ENCODE measurements around the gene HHAT. TPM values are rescaled to one million over a fixed set of nuclear protein-coding genes. Genes with fewer than 3 reads are reported as not detected.
"Not testable (repeated sequence)": the region's sequence is repeated elsewhere in the genome, so short reads cannot be mapped to it uniquely, and the experiment has no call there.

HHAT gene
- total and polyA plus RNA-seq, 9 of the 15 experiments (the other 6 are each of a cell fraction or from before 2014, with no cell fraction given) = 0.07 to 0.16 (median 0.13) TPM; not detected in 1

DNA sequence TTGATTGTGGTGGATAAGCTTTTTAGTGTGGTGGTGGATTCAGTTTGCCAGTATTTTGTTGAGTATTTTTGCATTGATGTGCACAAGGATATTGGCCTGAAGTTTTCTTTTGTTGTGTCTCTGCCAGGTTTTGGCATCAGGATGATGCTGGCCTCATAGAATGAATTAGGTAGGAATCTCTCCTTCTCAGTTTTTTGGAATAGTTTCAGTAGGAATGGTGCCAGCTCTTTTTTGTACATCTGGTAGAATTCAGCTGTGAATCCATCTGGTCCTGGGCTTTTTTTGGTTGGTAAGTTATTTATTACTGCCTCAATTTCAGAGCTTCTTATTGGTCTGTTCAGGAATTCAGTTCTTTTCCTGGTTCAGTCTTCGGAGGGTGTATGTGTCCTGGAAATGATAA, 98.0 kb downstream of the HHAT start:
- H3K4me2 ChIP-seq (ENCODE audit: insufficient read depth, low read length); H3K36me3 ChIP-seq (ENCODE audit: control insufficient read depth, insufficient read depth, low read length); DNase-seq (ENCODE audit: extremely low read depth in 1 of 4, low spot score in 3 of 4); H3K27me3 ChIP-seq (ENCODE audit: control insufficient read depth in 2 of 2, insufficient read depth in 2 of 2, low read length in 2 of 2); H2AFZ ChIP-seq (ENCODE audit: low read depth, low read length); H4K20me1 ChIP-seq (replicated peaks; ENCODE audit: control insufficient read depth, insufficient read depth, low read length); FAIRE-seq; ATAC-seq; H3K79me2 ChIP-seq (ENCODE audit: control insufficient read depth, insufficient read depth, low read length); intact Hi-C loops (cut with micrococcal nuclease); H3K4me1 ChIP-seq (replicated peaks in 1 of 2; ENCODE audit: control insufficient read depth in 2 of 2, insufficient read depth in 2 of 2, low read length in 2 of 2); CTCF ChIA-PET (ENCODE audit: low intra/inter-chr PET ratio); POLR2A ChIA-PET; H3K27ac ChIP-seq (ENCODE audit: extremely low read depth, low read depth, low read length); H3K9me3 ChIP-seq (replicated peaks; ENCODE audit: control insufficient read depth, insufficient read depth, low read depth, low read length); H3K9me1 ChIP-seq (ENCODE audit: control insufficient read depth, insufficient read depth, low read length); in situ Hi-C loops (cut with MboI); H3K9ac ChIP-seq (ENCODE audit: insufficient read depth in 1 of 2, low read depth in 2 of 2, low read length in 2 of 2); BruUV-seq (replicated peaks); H3K4me3 ChIP-seq: not testable (repeated sequence)
- 0% methylated on average over 1 of the region's 1 CpG for WGBS (ENCODE audit: insufficient coverage, low coverage, missing lambda C conversion rate)

DNA sequence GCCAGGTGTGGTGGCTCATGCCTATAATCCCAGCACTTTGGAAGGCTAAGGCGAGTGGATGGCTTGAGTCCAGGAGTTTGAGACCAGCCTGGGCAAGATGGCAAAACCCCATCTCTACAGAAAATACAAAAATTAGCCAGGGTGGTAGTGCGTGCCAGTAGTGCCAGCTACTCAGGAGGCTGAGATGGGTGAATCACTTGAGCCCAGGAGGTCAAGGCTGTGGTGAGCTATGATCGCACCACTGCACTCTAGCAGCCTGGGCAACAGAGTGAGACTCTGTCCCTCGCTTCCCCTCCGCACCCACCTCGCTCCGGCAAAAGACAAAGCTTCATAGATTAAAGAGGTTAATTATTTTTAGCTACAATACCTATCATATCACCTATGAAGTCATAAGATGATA, 100.0 kb downstream of the HHAT start:
- Histone ChIP-seq H3K27ac (ENCODE audit: extremely low read depth, low read depth, low read length) (no peak overlapping the region), H3K4me2 (ENCODE audit: insufficient read depth, low read length) (no peak overlapping the region), H3K9ac (ENCODE audit: insufficient read depth in 1 of 2, low read depth in 2 of 2, low read length in 2 of 2) (no peak overlapping the region), H4K20me1 (replicated peaks; ENCODE audit: control insufficient read depth, insufficient read depth, low read length) (no peaks in the 10 kb centered on the region), H2AFZ (ENCODE audit: low read depth, low read length) (no peak overlapping the region), H3K9me3 (replicated peaks; ENCODE audit: control insufficient read depth, insufficient read depth, low read depth, low read length) (no peaks in the 10 kb centered on the region), H3K36me3 (ENCODE audit: control insufficient read depth, insufficient read depth, low read length) (no peaks in the 10 kb centered on the region), H3K27me3 (ENCODE audit: control insufficient read depth in 2 of 2, insufficient read depth in 2 of 2, low read length in 2 of 2) (no peaks in the 10 kb centered on the region; a peak in 1 of 5 replicates), H3K79me2 (ENCODE audit: control insufficient read depth, insufficient read depth, low read length) (no peaks in the 10 kb centered on the region), H3K9me1 (ENCODE audit: control insufficient read depth, insufficient read depth, low read length) (no peaks in the 10 kb centered on the region), H3K4me1 (replicated peaks in 1 of 2; ENCODE audit: control insufficient read depth in 2 of 2, insufficient read depth in 2 of 2, low read length in 2 of 2) (no peaks in the 10 kb centered on the region), H3K4me3 (no peak overlapping the region)
- FAIRE-seq (no peak), ATAC-seq (no peak), DNase-seq (ENCODE audit: extremely low read depth in 1 of 4, low spot score in 3 of 4) (no peak)
- ChIA-PET CTCF (ENCODE audit: low intra/inter-chr PET ratio) (no interaction called here), POLR2A (no interaction called here)
- BruUV-seq (replicated peaks) = no TSS peak
- WGBS (ENCODE audit: insufficient coverage, low coverage, missing lambda C conversion rate) = 2% methylated on average over 7 of the region's 7 CpGs
- in situ Hi-C loops (cut with MboI) (no loop called here), intact Hi-C loops (cut with micrococcal nuclease) (no loop called here)
- TF ChIP-seq POLR3G (IDR thresholded peaks at IDR 0.05; ENCODE audit: extremely low read depth, insufficient read length, insufficient replicate concordance) = no peak
- TF ChIP-seq, protein P1, sequence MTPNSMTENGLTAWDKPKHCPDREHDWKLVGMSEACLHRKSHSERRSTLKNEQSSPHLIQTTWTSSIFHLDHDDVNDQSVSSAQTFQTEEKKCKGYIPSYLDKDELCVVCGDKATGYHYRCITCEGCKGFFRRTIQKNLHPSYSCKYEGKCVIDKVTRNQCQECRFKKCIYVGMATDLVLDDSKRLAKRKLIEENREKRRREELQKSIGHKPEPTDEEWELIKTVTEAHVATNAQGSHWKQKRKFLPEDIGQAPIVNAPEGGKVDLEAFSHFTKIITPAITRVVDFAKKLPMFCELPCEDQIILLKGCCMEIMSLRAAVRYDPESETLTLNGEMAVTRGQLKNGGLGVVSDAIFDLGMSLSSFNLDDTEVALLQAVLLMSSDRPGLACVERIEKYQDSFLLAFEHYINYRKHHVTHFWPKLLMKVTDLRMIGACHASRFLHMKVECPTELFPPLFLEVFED (CRISPR knock-in tag; conservative IDR thresholded peaks at IDR 0.05) = no peak
- TF ChIP-seq RBM25 (IDR thresholded peaks at IDR 0.05; ENCODE audit: low read depth, low read length, severe bottlenecking) = no peak
- no peak for TF ChIP-seq KHSRP (IDR thresholded peaks at IDR 0.05)
- TF ChIP-seq, protein P2, sequence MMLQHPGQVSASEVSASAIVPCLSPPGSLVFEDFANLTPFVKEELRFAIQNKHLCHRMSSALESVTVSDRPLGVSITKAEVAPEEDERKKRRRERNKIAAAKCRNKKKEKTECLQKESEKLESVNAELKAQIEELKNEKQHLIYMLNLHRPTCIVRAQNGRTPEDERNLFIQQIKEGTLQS (IDR thresholded peaks at IDR 0.05) = no peak
- TF ChIP-seq, protein P2 (CRISPR knock-in tag; conservative IDR thresholded peaks at IDR 0.05) = no peak
- TF ChIP-seq HNRNPK (IDR thresholded peaks at IDR 0.05; ENCODE audit: low read depth, low read length, poor library complexity, severe bottlenecking) = no peak
- TF ChIP-seq RFX1 (IDR thresholded peaks at IDR 0.05) = no peak
- TF ChIP-seq, protein P3, sequence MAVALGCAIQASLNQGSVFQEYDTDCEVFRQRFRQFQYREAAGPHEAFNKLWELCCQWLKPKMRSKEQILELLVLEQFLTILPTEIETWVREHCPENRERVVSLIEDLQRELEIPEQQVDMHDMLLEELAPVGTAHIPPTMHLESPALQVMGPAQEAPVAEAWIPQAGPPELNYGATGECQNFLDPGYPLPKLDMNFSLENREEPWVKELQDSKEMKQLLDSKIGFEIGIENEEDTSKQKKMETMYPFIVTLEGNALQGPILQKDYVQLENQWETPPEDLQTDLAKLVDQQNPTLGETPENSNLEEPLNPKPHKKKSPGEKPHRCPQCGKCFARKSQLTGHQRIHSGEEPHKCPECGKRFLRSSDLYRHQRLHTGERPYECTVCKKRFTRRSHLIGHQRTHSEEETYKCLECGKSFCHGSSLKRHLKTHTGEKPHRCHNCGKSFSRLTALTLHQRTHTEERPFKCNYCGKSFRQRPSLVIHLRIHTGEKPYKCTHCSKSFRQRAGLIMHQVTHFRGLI (CRISPR knock-in tag; IDR thresholded peaks at IDR 0.05) = no peak
- TF ChIP-seq ZC3H8 (IDR thresholded peaks at IDR 0.05) = no peak
- TF ChIP-seq ZNF239 (CRISPR knock-in tag; IDR thresholded peaks at IDR 0.05) = no peak
- no peak for TF ChIP-seq MCM2 (IDR thresholded peaks at IDR 0.05; ENCODE audit: low read depth)
- TF ChIP-seq NCOA6 (IDR thresholded peaks at IDR 0.05) = no peak
- no peak for TF ChIP-seq ARID1B (IDR thresholded peaks at IDR 0.05)
- TF ChIP-seq SIN3A (IDR thresholded peaks at IDR 0.05; ENCODE audit: borderline replicate concordance in 2 of 2, control insufficient read depth in 1 of 2, low read depth in 2 of 2, low read length in 2 of 2) = no peak
